CD4-positive, alpha-beta T cell (primary cell): Measurements from ENCODE around the gene DNMT3L. TPM values are rescaled to one million over a fixed set of nuclear protein-coding genes. Genes with fewer than 3 reads are reported as not detected.
"Not testable (repeated sequence)": the region's sequence is repeated elsewhere in the genome, so short reads cannot be mapped to it uniquely, and the experiment has no call there.

Experiments used
- ATAC-seq: fragments of 200-7000 bp; cut with Tn5 transposase; one replicate; pipeline ENCODE4 v1.10.0; 2022; ENCODE audit warnings: mild to moderate bottlenecking; ENCODE audit not compliant: poor library complexity
- CTCF ChIA-PET: fragments of 350-600 bp; sonication (Branson Sonifier 250); formaldehyde crosslinking; loops from one replicate; lab custom pipeline; 2021; ENCODE audit warnings: antibody characterized with exemption, inconsistent platforms; lab: Charles Lee
- POLR2A ChIA-PET: fragments of 350-600 bp; sonication (Branson Sonifier 250); formaldehyde crosslinking; loops from one replicate; lab custom pipeline; 2021; ENCODE audit warnings: antibody characterized with exemption, inconsistent platforms; lab: Charles Lee
- DNase-seq, 14 experiments: peaks; one replicate each; pipeline ENCODE4 v3.0.0-alpha.2; 2013 to 2020; ENCODE audit warnings: mixed read lengths in 2 of 14
- H3K27ac ChIP-seq, 2 donors: one replicate each; pipeline versions ENCODE4 v1.5.1 to v1.7.0; 2013; ENCODE audit warnings: low read length in 2 of 2, low read depth in 1 of 2, mild to moderate bottlenecking in 1 of 2
- H3K27me3 ChIP-seq, 2 experiments: 1 replicate in 1 of 2; 2 replicates in 1 of 2; pipeline versions ENCODE4 v1.6.1 to v1.7.0; 2013; ENCODE audit warnings: low read length in 2 of 2, control low read depth in 1 of 2, mild to moderate bottlenecking in 1 of 2, moderate library complexity in 1 of 2; ENCODE audit not compliant: insufficient read depth in 2 of 2, control insufficient read depth in 1 of 2
- H3K36me3 ChIP-seq: one replicate; pipeline ENCODE4 v1.6.1; 2013; ENCODE audit warnings: low read length, control low read depth; ENCODE audit not compliant: insufficient read depth
- H3K4me1 ChIP-seq: one replicate; pipeline ENCODE4 v1.6.1; 2013; ENCODE audit warnings: low read length, control low read depth; ENCODE audit not compliant: insufficient read depth
- H3K4me3 ChIP-seq: one replicate; pipeline ENCODE4 v1.5.1; 2013; ENCODE audit warnings: mild to moderate bottlenecking, low read length, moderate library complexity
- H3K9me3 ChIP-seq, 2 experiments: 1 replicate in 1 of 2; 2 replicates in 1 of 2; pipeline versions ENCODE4 v1.6.1 to v1.7.0; 2013; ENCODE audit warnings: low read length in 2 of 2, mild to moderate bottlenecking in 2 of 2, control low read depth in 1 of 2, moderate library complexity in 1 of 2; ENCODE audit not compliant: control insufficient read depth in 1 of 2, insufficient read depth in 1 of 2
- H3K27ac Mint-ChIP-seq: one replicate; pipeline ENCODE4 v1.8.0; 2020; ENCODE audit warnings: mixed read lengths
- H3K27me3 Mint-ChIP-seq: one replicate; pipeline ENCODE4 v1.8.0; 2021; ENCODE audit warnings: mixed read lengths
- H3K36me3 Mint-ChIP-seq: one replicate; pipeline ENCODE4 v1.8.0; 2021; ENCODE audit warnings: low read depth, mixed read lengths
- H3K4me1 Mint-ChIP-seq: one replicate; pipeline ENCODE4 v1.8.0; 2021; ENCODE audit warnings: low read depth, mixed read lengths
- H3K4me3 Mint-ChIP-seq: one replicate; pipeline ENCODE4 v1.8.0; 2020; ENCODE audit warnings: mild to moderate bottlenecking, mixed read lengths
- H3K9me3 Mint-ChIP-seq: one replicate; pipeline ENCODE4 v1.8.0; 2020; ENCODE audit warnings: mixed read lengths
- intact Hi-C, 2 experiments: fragments of 100-400 bp; cut with DNase I in 1 of 2; cut with micrococcal nuclease in 1 of 2; formaldehyde crosslinking; loops; one replicate each; pipeline versions ENCODE4 v1.15.1 to v1.9.0; 2023 to 2025; cut with DNase I, micrococcal nuclease
- total RNA-seq, 174 experiments: library from RNA in 2 of 174; stranded (reverse) in 2 of 174; gene quantifications; one replicate each; pipeline ENCODE4 v1.2.3 and lab custom pipeline; 2021 to 2026

DNMT3L gene
- total RNA-seq, 2 experiments from 2014 or later, result not detected

DNA sequence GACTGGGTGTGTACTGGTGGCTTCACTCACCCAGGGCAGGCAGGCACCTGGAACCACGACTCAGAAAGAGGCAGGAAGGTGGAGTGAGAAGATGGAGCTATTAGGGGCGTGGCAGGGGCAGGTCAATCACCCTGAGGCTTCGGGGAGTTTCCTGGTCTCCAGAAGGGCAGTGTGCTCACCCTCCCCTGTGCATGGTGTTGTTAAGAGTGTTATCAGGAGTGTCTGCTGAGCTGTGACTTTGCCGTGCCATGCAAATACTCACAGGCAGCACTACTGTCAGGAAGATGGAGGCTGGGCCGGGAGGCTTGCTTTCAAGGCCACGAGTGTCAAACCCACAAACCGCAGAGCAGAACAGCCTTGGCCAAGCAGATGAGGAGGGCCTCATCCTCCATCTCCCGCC is 43.2 kb downstream of the DNMT3L start:
- POLR2A ChIA-PET, H3K4me3 ChIP-seq, CTCF ChIA-PET, H3K36me3 Mint-ChIP-seq, H3K27me3 Mint-ChIP-seq, H3K9me3 Mint-ChIP-seq, H3K36me3 ChIP-seq, H3K9me3 ChIP-seq, DNase-seq, H3K27ac Mint-ChIP-seq, H3K4me1 Mint-ChIP-seq, H3K27ac ChIP-seq, H3K4me3 Mint-ChIP-seq, H3K27me3 ChIP-seq, intact Hi-C loops, H3K4me1 ChIP-seq, ATAC-seq: not testable (repeated sequence)

GRCh38 chr21:44211978-44212377 is 49.7 kb downstream of the DNMT3L start:
- POLR2A ChIA-PET, H3K27me3 ChIP-seq, H3K9me3 ChIP-seq, H3K36me3 Mint-ChIP-seq, DNase-seq, ATAC-seq, H3K4me3 ChIP-seq, H3K4me1 Mint-ChIP-seq, H3K36me3 ChIP-seq, H3K27ac Mint-ChIP-seq, H3K27me3 Mint-ChIP-seq, H3K9me3 Mint-ChIP-seq, intact Hi-C loops, H3K4me3 Mint-ChIP-seq, CTCF ChIA-PET, H3K27ac ChIP-seq, H3K4me1 ChIP-seq: not testable (repeated sequence)

- H3K9me3 ChIP-seq, POLR2A ChIA-PET, CTCF ChIA-PET, H3K27me3 ChIP-seq, H3K4me1 ChIP-seq, H3K4me3 ChIP-seq, DNase-seq, H3K4me1 Mint-ChIP-seq, H3K27ac ChIP-seq, H3K36me3 Mint-ChIP-seq, H3K9me3 Mint-ChIP-seq, H3K27me3 Mint-ChIP-seq, ATAC-seq, H3K27ac Mint-ChIP-seq, H3K4me3 Mint-ChIP-seq, H3K36me3 ChIP-seq, intact Hi-C loops: not testable (repeated sequence)
Observed at GRCh38 chr21:44211574-44211973, 50.1 kb downstream of the DNMT3L start.

- H3K36me3 Mint-ChIP-seq, H3K27ac Mint-ChIP-seq, CTCF ChIA-PET, H3K4me3 Mint-ChIP-seq, H3K9me3 Mint-ChIP-seq, H3K27me3 ChIP-seq, H3K4me3 ChIP-seq, H3K4me1 Mint-ChIP-seq, H3K27me3 Mint-ChIP-seq, POLR2A ChIA-PET, H3K36me3 ChIP-seq, H3K27ac ChIP-seq, H3K4me1 ChIP-seq, H3K9me3 ChIP-seq, intact Hi-C loops: not testable (repeated sequence)
- peak; percentile 17 for ATAC-seq
- peak in 2 of 14 experiments; percentile 1 to 2 for DNase-seq
Observed at GRCh38 chr21:44207860-44208646, 53.6 kb downstream of the DNMT3L start.

- H3K4me1 ChIP-seq, H3K36me3 Mint-ChIP-seq, intact Hi-C loops, H3K4me3 ChIP-seq, H3K27ac Mint-ChIP-seq, CTCF ChIA-PET, POLR2A ChIA-PET, H3K4me3 Mint-ChIP-seq, H3K36me3 ChIP-seq, H3K27me3 Mint-ChIP-seq, H3K9me3 Mint-ChIP-seq, H3K27ac ChIP-seq, DNase-seq, H3K4me1 Mint-ChIP-seq, H3K9me3 ChIP-seq, H3K27me3 ChIP-seq: not testable (repeated sequence)
- ATAC-seq, result peak; percentile 93
Observed at GRCh38 chr21:44206698-44207676, 54.7 kb downstream of the DNMT3L start.

DNA sequence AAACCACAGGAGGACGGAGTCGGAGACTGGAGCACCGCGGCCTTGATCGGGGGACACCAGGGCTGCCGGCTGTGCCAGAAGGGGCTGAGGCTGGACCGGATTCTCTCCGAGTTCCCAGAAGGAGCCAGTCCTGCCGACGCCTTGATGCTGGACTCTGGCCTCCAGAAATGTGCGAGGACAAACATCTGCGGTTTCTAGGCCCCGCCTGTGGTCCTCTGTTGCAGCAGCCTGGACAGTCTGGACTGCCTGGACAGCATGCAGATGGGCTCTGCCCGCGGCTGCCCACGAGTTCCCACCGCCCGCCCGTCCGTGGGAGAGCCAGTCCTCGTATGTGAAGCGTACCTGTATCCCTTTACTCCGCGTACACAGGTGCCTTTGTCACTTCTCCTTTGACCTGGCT is 55.5 kb downstream of the DNMT3L start:
- H3K9me3 ChIP-seq, H3K27me3 ChIP-seq, POLR2A ChIA-PET, H3K4me1 Mint-ChIP-seq, H3K27ac ChIP-seq, DNase-seq, intact Hi-C loops, H3K4me3 ChIP-seq, ATAC-seq, H3K36me3 ChIP-seq, H3K36me3 Mint-ChIP-seq, H3K9me3 Mint-ChIP-seq, H3K27ac Mint-ChIP-seq, CTCF ChIA-PET, H3K4me1 ChIP-seq, H3K27me3 Mint-ChIP-seq, H3K4me3 Mint-ChIP-seq: not testable (repeated sequence)
